HepG2 (cell line): ENCODE results near the gene RTEL1. TPM values are rescaled to one million over a fixed set of nuclear protein-coding genes. Genes with fewer than 3 reads are reported as not detected.

Source experiments
- ATRX ChIP-seq: sonication (generic); formaldehyde crosslinking; IDR thresholded peaks from 2 replicates; pipeline ENCODE4 v1.4.0; 2020; ENCODE audit warnings: missing genetic modification reagents, borderline replicate concordance
- CBX5 ChIP-seq: sonication (generic); formaldehyde crosslinking; IDR thresholded peaks from 2 replicates; pipeline ENCODE4 v1.4.0; 2020; ENCODE audit warnings: missing genetic modification reagents, borderline replicate concordance
- DMAP1 ChIP-seq: IDR thresholded peaks from 2 replicates; pipeline ENCODE4 v1.6.1; 2016
- GTF3A ChIP-seq: sonication (generic); formaldehyde crosslinking; conservative IDR thresholded peaks from 2 replicates; pipeline ENCODE4 v1.4.0; 2020; ENCODE audit warnings: mild to moderate bottlenecking, missing genetic modification reagents
- JDP2 ChIP-seq: sonication (generic); formaldehyde crosslinking; IDR thresholded peaks from 2 replicates; pipeline ENCODE4 v1.8.1; 2022; ENCODE audit warnings: missing genetic modification reagents, borderline replicate concordance
- JUNB ChIP-seq: sonication (generic); formaldehyde crosslinking; IDR thresholded peaks from 2 replicates; pipeline ENCODE4 v1.8.0; 2022; ENCODE audit warnings: missing genetic modification reagents, mild to moderate bottlenecking, borderline replicate concordance
- NFATC3 ChIP-seq: sonication (generic); formaldehyde crosslinking; IDR thresholded peaks from 2 replicates; pipeline ENCODE4 v1.5.1; 2020; ENCODE audit warnings: mild to moderate bottlenecking, missing genetic modification reagents
- NFKBIZ ChIP-seq: IDR thresholded peaks from 2 replicates; pipeline ENCODE4 v1.6.1; 2018; ENCODE audit warnings: missing genetic modification reagents, missing compliant biosample characterization
- ONECUT2 ChIP-seq: sonication (generic); formaldehyde crosslinking; IDR thresholded peaks from 2 replicates; pipeline ENCODE4 v1.4.0; 2020; ENCODE audit warnings: missing genetic modification reagents
- PAF1 ChIP-seq: IDR thresholded peaks from 2 replicates; pipeline ENCODE4 v1.6.1; 2016; ENCODE audit warnings: missing genetic modification reagents, missing compliant biosample characterization
- SCMH1 ChIP-seq: sonication (generic); formaldehyde crosslinking; IDR thresholded peaks from 2 replicates; pipeline ENCODE4 v1.9.0; 2021; ENCODE audit warnings: missing genetic modification reagents, mild to moderate bottlenecking, borderline replicate concordance
- TAF1 ChIP-seq: sonication (generic); formaldehyde crosslinking; IDR thresholded peaks from 2 replicates; pipeline ENCODE4 v1.4.0; 2020; ENCODE audit warnings: missing genetic modification reagents
- TBL1XR1 ChIP-seq: fragments of 150-350 bp; IDR thresholded peaks from 2 replicates; pipeline ENCODE4 v1.6.1; 2014; ENCODE audit warnings: borderline replicate concordance, low read length; ENCODE audit not compliant: partially characterized antibody
- ZBTB33 ChIP-seq: sonication (generic); formaldehyde crosslinking; IDR thresholded peaks from 2 replicates; pipeline ENCODE4 v1.4.0; 2020; ENCODE audit warnings: missing genetic modification reagents
- ZBTB44 ChIP-seq: sonication (generic); formaldehyde crosslinking; IDR thresholded peaks from 2 replicates; pipeline ENCODE4 v1.4.0; 2020; ENCODE audit warnings: missing genetic modification reagents
- ZBTB7A ChIP-seq: sonication (generic); formaldehyde crosslinking; IDR thresholded peaks from 2 replicates; pipeline ENCODE4 v1.8.0; 2022; ENCODE audit warnings: mild to moderate bottlenecking, missing genetic modification reagents
- ZC3H13 ChIP-seq: sonication (generic); formaldehyde crosslinking; IDR thresholded peaks from 2 replicates; pipeline ENCODE4 v1.8.1; 2023; ENCODE audit warnings: mild to moderate bottlenecking, missing genetic modification reagents, moderate library complexity
- ZFP90 ChIP-seq: sonication (generic); formaldehyde crosslinking; IDR thresholded peaks from 2 replicates; pipeline ENCODE4 v1.8.0; 2022; ENCODE audit warnings: missing genetic modification reagents, mild to moderate bottlenecking, inconsistent platforms, borderline replicate concordance
- ZMYM4 ChIP-seq: sonication (generic); formaldehyde crosslinking; IDR thresholded peaks from 2 replicates; pipeline ENCODE4 v1.8.1; 2023; ENCODE audit warnings: mild to moderate bottlenecking, missing genetic modification reagents
- ZNF124 ChIP-seq: sonication (generic); formaldehyde crosslinking; IDR thresholded peaks from 2 replicates; pipeline ENCODE4 v1.4.0; 2020; ENCODE audit warnings: missing genetic modification reagents
- ZNF232 ChIP-seq: sonication (generic); formaldehyde crosslinking; IDR thresholded peaks from 2 replicates; pipeline ENCODE4 v1.4.0; 2020; ENCODE audit warnings: missing genetic modification reagents, borderline replicate concordance
- ZNF550 ChIP-seq: sonication (generic); formaldehyde crosslinking; IDR thresholded peaks from 2 replicates; pipeline ENCODE4 v1.4.0; 2020; ENCODE audit warnings: mild to moderate bottlenecking, missing genetic modification reagents, borderline replicate concordance
- ZNF558 ChIP-seq: sonication (generic); formaldehyde crosslinking; IDR thresholded peaks from 2 replicates; pipeline ENCODE4 v1.9.0; 2022; ENCODE audit warnings: mild to moderate bottlenecking, missing genetic modification reagents, borderline replicate concordance
- ZNF672 ChIP-seq: sonication (generic); formaldehyde crosslinking; IDR thresholded peaks from 2 replicates; pipeline ENCODE4 v1.8.1; 2022; ENCODE audit warnings: missing genetic modification reagents
- ZNF724P ChIP-seq: sonication (generic); formaldehyde crosslinking; IDR thresholded peaks from 2 replicates; pipeline ENCODE4 v1.8.0; 2022; ENCODE audit warnings: missing genetic modification reagents, borderline replicate concordance
- ZUFSP ChIP-seq: sonication (generic); formaldehyde crosslinking; IDR thresholded peaks from 2 replicates; pipeline ENCODE4 v1.9.0; 2021; ENCODE audit warnings: missing genetic modification reagents, mild to moderate bottlenecking, borderline replicate concordance
- polyA plus RNA-seq, 8 experiments: library from polyadenylated mRNA; depleted of rRNA in 3 of 8; stranded (reverse) in 7 of 8; unstranded in 1 of 8; fragments of >200 nt; fragmentation: Illumina TruSeq in 4 of 8; extraction: Trizol in 4 of 8; gene quantifications; 2 replicates each; pipeline versions ENCODE4 v1.2.1 to v1.2.3, GENCODE V29; 2011 to 2016; ENCODE audit warnings: low read depth in 4 of 8, missing spikeins in 1 of 8, mixed read lengths in 1 of 8; ENCODE audit not compliant: insufficient read depth in 1 of 8
- total RNA-seq, 5 experiments: library from RNA; depleted of rRNA; stranded (reverse); fragments of >200 nt; fragmentation: Illumina TruSeq; extraction: Trizol; gene quantifications; 2 replicates each; pipeline ENCODE4 v1.2.3, GENCODE V29; 2016; ENCODE audit warnings: low read depth in 1 of 5

The RTEL1 gene
- total and polyA plus RNA-seq, 2 of the 13 experiments (the other 11 are each of a cell fraction or from before 2014, with no cell fraction given) = 21.8 to 36.4 TPM

- peak; percentile 79 for TF ChIP-seq ZBTB33
- TF ChIP-seq ZNF672 (CRISPR knock-in tag) = no peak
- TF ChIP-seq ZMYM4 (CRISPR knock-in tag) = peak; percentile 73
- TF ChIP-seq CBX5 = peak; percentile 96; the same call in 1 of the 2 replicates
- TF ChIP-seq GTF3A (CRISPR knock-in tag) = no peak
- TF ChIP-seq TBL1XR1 = peak; percentile 50
- no peak for TF ChIP-seq NFATC3 (CRISPR knock-in tag)
- TF ChIP-seq JUNB (CRISPR knock-in tag) = no peak
- TF ChIP-seq ATRX = no peak
- TF ChIP-seq ZNF724P (CRISPR knock-in tag) = peak; percentile 95
- peak; percentile 97 for TF ChIP-seq ZNF558
- TF ChIP-seq ONECUT2 (CRISPR knock-in tag) = no peak
- no peak for TF ChIP-seq SCMH1
- TF ChIP-seq PAF1 (CRISPR knock-in tag) = no peak
- TF ChIP-seq ZNF124 (CRISPR knock-in tag) = peak; percentile 8; the same call in 1 of the 2 replicates
- peak; percentile 94 for TF ChIP-seq NFKBIZ
- TF ChIP-seq JDP2 = no peak; the same call in 1 of the 2 replicates
- peak; percentile 69 for TF ChIP-seq ZNF550
- peak; percentile 97 for TF ChIP-seq ZNF232 (CRISPR knock-in tag)
- peak; percentile 100 for TF ChIP-seq ZBTB7A (CRISPR knock-in tag)
- peak; percentile 97 for TF ChIP-seq DMAP1
- peak; percentile 93 for TF ChIP-seq TAF1 (CRISPR knock-in tag)
- TF ChIP-seq ZUFSP = no peak; the same call in 1 of the 2 replicates
- no peak for TF ChIP-seq ZBTB44 (CRISPR knock-in tag)
- TF ChIP-seq ZC3H13 = peak; percentile 78; the same call in 1 of the 2 replicates
- peak; percentile 99 for TF ChIP-seq ZFP90
Measured at GRCh38 chr20:63740627-63741353, 82.7 kb downstream of the RTEL1 start (continued).
